AG10803 (cell line): ENCODE results near the gene SPACA4.
A peak's percentile ranks its signal among the peaks of the same experiment; 100 is the strongest.

Source experiments
- DNase-seq: peaks from one replicate; pipeline ENCODE4 v3.0.0; 2010; ENCODE audit warnings: low read depth
- H3K4me3 ChIP-seq: 2 replicates; pipeline ENCODE4 v1.5.1; 2011; ENCODE audit warnings: mild to moderate bottlenecking, low read length, control low read depth
- TF ChIP-seq, protein P1 (sequence below): conservative IDR thresholded peaks from 2 replicates; pipeline ENCODE4 v1.5.1; 2011; ENCODE audit warnings: mild to moderate bottlenecking, low read length, control low read depth, inconsistent platforms

The SPACA4 gene

DNA sequence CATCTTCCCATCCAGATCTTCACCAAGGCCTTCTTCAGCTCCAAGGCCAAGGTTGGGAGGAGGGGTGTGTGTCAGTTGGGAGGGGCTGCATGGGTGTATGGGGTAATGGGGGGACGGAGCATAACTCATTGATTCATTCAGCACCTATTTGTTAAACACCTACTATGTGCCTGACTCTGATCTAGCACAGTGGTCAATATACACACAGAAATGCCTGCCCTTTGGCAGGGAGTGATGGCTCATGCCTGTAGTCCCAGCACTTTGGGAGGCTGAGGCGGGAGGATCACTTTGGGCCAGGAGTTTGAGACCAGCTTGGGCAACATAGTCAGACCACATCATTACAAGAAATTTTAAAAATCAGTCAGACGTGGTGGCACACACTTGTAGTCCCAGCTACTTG, 19.2 kb upstream of the SPACA4 start:
- no peak for DNase-seq
- TF ChIP-seq, protein P1, sequence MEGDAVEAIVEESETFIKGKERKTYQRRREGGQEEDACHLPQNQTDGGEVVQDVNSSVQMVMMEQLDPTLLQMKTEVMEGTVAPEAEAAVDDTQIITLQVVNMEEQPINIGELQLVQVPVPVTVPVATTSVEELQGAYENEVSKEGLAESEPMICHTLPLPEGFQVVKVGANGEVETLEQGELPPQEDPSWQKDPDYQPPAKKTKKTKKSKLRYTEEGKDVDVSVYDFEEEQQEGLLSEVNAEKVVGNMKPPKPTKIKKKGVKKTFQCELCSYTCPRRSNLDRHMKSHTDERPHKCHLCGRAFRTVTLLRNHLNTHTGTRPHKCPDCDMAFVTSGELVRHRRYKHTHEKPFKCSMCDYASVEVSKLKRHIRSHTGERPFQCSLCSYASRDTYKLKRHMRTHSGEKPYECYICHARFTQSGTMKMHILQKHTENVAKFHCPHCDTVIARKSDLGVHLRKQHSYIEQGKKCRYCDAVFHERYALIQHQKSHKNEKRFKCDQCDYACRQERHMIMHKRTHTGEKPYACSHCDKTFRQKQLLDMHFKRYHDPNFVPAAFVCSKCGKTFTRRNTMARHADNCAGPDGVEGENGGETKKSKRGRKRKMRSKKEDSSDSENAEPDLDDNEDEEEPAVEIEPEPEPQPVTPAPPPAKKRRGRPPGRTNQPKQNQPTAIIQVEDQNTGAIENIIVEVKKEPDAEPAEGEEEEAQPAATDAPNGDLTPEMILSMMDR, result no peak
- H3K4me3 ChIP-seq, result no peak overlapping the region

DNA sequence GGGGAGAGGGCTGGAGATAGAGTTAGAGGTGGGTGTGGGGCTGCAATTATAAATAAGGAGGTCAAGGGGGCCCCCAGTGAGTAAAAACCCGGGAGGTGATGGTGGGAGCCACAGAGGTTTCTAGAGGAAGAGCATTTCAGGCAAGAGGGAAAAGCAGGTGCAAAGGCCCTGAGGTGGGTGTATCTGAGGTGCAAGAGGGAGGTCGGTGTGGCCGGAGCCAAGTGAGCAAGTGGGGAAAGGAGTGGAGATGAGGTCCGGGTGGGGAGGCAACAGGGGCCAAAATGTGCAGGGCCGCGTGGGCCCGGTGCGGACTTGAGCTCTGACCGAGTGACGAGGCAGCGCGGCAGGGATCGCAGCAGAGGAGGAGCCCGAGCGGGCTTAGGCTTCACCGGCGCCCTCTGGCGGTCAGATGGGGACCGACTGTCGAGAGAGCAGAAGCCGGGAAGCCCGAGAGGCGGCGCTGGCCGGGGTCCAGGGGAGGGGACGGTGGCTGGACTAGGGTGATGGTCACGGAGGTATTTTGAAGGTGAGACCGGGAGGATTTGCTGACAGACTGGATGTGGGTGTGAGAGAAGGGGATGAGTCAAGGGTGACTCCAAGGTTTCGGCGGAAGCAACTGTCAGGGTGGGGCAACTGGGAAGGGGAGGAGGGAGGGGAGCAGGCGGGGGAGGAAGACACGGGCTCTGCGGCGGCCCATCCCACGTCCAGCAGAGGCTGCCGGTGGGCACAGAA, 17.7 kb upstream of the SPACA4 start:
- peak overlapping the region; percentile 65 for H3K4me3 ChIP-seq
- DNase-seq, result peak; percentile 76
- TF ChIP-seq, protein P1, result peak; percentile 90

DNA sequence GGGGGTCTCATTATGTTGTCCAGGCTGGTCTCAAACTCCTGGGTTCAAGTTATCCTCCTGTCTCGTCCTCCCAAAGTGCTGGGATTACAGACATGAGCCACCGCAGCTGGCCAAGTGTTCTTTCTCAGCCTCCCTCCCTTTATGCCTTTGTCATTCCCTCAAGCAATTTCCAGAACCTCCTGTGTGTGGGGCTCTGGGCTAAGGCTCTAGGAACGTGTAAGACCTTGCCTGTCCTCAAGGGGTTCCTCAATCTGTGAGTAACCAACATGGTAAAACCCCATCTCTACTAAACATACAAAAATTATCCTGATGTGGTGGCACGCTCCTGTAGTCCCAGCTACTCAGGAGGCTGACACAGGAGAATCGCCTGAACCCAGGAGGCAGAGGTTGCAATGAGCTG, 15.5 kb upstream of the SPACA4 start:
- peak; percentile 12 for DNase-seq
- H3K4me3 ChIP-seq, result no peak overlapping the region
- TF ChIP-seq, protein P1, result no peak

DNA sequence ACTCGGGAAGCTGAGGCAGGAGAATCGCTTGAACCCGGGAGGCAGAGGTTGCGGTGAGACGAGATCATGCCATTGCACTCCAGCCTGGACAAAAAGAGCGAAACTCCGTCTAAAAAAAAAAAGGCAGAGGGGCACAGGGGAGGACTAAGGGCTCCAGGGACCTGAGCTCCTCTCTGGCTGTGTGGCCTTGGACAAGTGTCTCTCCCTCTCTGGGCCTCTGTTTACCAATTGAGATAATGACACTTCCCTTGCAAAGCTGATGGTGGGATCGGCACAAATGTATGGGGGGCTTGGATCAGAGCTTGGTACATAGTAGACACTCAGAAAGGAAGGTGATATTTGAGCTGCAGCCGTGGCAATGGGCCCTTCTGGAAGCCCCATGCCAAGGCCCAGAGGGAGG, 11.4 kb upstream of the SPACA4 start:
- TF ChIP-seq, protein P1, result no peak
- no peak for DNase-seq

DNA sequence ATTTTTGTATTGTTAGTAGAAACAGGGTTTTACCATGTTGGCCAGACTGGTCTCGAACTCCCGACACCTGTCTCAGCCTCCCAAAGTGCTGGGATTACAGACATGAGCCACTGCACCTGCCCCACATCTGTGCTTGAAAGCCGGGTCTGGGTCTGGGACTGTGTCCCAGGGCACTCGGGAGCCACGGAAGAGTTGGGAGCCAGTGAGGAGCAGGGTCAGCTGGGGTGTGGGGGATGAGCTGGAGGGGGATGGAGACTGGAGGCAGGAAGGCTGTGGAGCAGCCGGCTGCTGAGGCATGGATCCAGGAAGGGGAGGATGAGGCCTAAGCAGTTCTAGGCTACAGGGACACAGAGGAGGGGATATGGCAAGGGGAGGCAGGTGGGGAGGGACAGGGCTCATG, 10.7 kb upstream of the SPACA4 start:
- H3K4me3 ChIP-seq, result no peak overlapping the region
- DNase-seq, result no peak
- TF ChIP-seq, protein P1, result no peak

More for the DNA sequence above, 11.4 kb upstream of the SPACA4 start:
- no peak overlapping the region for H3K4me3 ChIP-seq

DNA sequence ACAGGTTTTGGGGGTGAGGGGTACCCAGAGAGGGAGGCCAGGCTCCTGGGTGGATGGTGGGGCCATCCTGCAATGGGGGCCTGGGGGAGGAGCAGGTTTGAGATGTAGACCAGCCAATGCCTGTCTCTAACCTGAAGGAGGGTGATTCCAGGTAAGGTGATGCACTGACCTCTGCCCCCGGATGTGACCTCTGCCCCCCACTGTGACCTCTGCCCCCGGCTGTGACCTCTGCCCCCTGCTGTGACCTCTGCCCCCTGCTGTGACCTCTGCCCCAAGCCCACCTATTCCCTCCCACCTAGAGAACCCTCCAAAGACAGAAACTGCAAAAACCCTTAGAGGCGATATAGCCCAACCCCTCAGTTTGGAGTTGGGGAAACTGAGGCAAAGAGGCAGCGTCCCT, 10.3 kb upstream of the SPACA4 start:
- TF ChIP-seq, protein P1, result no peak
- no peak overlapping the region for H3K4me3 ChIP-seq
- DNase-seq, result no peak

DNA sequence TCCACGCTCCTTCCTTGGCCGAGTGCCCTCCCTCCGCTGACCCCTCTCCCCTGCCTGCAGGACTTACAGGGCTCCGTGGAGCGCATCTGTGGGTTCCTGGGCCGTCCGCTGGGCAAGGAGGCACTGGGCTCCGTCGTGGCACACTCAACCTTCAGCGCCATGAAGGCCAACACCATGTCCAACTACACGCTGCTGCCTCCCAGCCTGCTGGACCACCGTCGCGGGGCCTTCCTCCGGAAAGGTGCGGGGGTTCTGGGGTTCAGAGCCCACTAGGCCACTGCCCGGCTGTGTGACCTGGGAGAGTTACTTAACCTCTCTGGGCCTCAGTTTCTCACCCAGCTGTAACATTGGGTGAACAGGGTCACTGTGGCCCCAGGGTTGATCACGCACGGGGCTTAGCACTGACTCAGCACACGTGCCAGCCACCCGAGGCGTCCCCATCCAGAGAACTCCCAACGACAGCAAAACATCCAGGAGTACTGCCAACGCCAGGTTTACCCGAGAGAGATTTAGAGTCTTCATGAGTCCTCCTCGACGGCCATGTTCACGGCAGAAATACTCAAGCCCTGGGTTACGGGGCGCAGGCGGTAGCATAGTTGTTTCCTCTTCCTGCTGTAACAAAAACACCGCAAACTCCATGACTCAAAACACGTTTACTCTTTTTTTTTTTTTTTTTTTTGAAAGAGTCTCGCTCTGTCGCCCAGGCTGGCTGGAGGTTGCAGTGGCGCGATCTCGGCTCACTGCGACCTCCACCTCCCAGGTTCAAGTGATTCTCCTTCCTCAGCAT, 9.7 kb upstream of the SPACA4 start:
- TF ChIP-seq, protein P1, result no peak
- no peak overlapping the region for H3K4me3 ChIP-seq
- no peak for DNase-seq
